Adrenal gland (tissue), 5 donors: ENCODE results near the gene FGF14.

Experiments used
- CTCF ChIP-seq, 6 experiments: fragments of 450-650 bp in 4 of 6; fragments of 200-600 bp in 2 of 6; sonication (generic) in 1 of 6; IDR thresholded peaks; 1 replicate in 5 of 6; 2 replicates in 1 of 6; pipeline versions ENCODE4 v1.5.1 to v1.8.0; 2016 to 2021; ENCODE audit warnings: antibody characterized with exemption in 6 of 6, mild to moderate bottlenecking in 2 of 6, moderate library complexity in 1 of 6
- POLR2A ChIP-seq, 2 donors: fragments of 450-650 bp; IDR thresholded peaks; one replicate each; pipeline ENCODE4 v1.6.1; 2017; ENCODE audit warnings: antibody characterized with exemption in 2 of 2, mild to moderate bottlenecking in 2 of 2, moderate library complexity in 1 of 2
- donor health status: DM: no; HTN: no; CAD: no.

- TF ChIP-seq CTCF (IDR thresholded peaks at IDR 0.05): no peak
- no peak for TF ChIP-seq POLR2A (IDR thresholded peaks at IDR 0.05)
These were observed 457.3 kb downstream of the FGF14 start for GRCh38 chr13:101944521-101944920.
